ENCODE measurements around the gene ASRGL1. TPM values are rescaled to one million over a fixed set of nuclear protein-coding genes. Genes with fewer than 3 reads are reported as not detected.

Gene ASRGL1
- total RNA-seq, 1 experiment from 2014 or later, result 31.1 TPM

DNA sequence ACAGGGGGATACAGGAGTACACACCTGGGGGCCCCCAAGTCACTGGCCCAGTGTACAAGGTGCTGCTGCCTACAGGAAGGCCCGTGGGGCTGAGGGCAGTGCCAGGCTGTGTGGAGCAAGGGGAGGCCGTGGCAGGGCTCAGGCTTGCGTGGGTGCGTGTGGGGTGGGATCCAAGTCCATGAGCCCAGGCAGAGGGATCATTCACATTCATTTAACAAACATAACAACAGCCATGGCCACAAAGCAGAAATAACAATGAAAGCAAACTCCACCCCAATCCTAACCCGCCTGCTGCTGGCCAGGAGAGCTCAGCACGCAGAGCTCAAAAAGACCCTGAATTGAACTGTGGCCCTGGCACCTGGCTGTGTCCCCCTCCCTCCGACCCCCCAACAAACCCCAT is 64.6 kb downstream of the ASRGL1 start:
- Histone ChIP-seq H3K4me2 (ENCODE audit: insufficient read depth, insufficient read length, low read length) (no peak overlapping the region), H3K27me3 (ENCODE audit: insufficient read depth, low read length) (no peaks in the 10 kb centered on the region), H2AK5ac (ENCODE audit: insufficient read length, low read length) (no peak overlapping the region), H4K5ac (ENCODE audit: insufficient read length, low read depth, low read length) (no peak overlapping the region), H2BK20ac (ENCODE audit: low read depth, low read length, poor library complexity, severe bottlenecking) (no peak overlapping the region), H3T11ph (ENCODE audit: low read length) (no peak overlapping the region), H3K23ac (ENCODE audit: insufficient read length, low read depth, low read length) (no peak overlapping the region), H3K23me2 (ENCODE audit: insufficient read length, low read depth, low read length, poor library complexity, severe bottlenecking) (no peaks in the 10 kb centered on the region), H3K4ac (ENCODE audit: low read depth, low read length) (no peak overlapping the region), H2BK12ac (ENCODE audit: insufficient read length, low read depth, low read length) (no peak overlapping the region), H4K20me1 (ENCODE audit: control insufficient read depth, insufficient read depth, insufficient read length) (no peaks in the 10 kb centered on the region), H3K79me1 (ENCODE audit: insufficient read depth, low read depth, low read length, poor library complexity, severe bottlenecking) (no peaks in the 10 kb centered on the region), H3K9me3 (ENCODE audit: control insufficient read depth, low read depth, low read length) (no peaks in the 10 kb centered on the region), H3K14ac (ENCODE audit: insufficient read depth, low read length) (no peak overlapping the region), H3K27ac (ENCODE audit: insufficient read length, low read depth, low read length) (no peak overlapping the region), H2BK5ac (ENCODE audit: insufficient read length, low read length) (no peak overlapping the region), H3K79me2 (ENCODE audit: insufficient read depth, low read length) (no peaks in the 10 kb centered on the region), H2BK15ac (ENCODE audit: low read depth, low read length) (no peak overlapping the region), H2BK120ac (ENCODE audit: low read depth, low read length, poor library complexity, severe bottlenecking) (no peak overlapping the region), H4K91ac (ENCODE audit: insufficient read length, low read depth, low read length) (no peak overlapping the region), H2AFZ (ENCODE audit: low read length) (no peak overlapping the region), H3K9ac (ENCODE audit: extremely low read depth, insufficient read length, low read length) (no peak overlapping the region), H3K4me1 (ENCODE audit: insufficient read depth, low read length) (no peaks in the 10 kb centered on the region), H3K18ac (ENCODE audit: insufficient read length, low read depth, low read length) (peak overlapping the region; percentile 7), H3K56ac (ENCODE audit: insufficient read length, low read depth, low read length) (no peak overlapping the region), H4K8ac (replicated peaks; ENCODE audit: insufficient read length, low read depth, low read length) (no peak overlapping the region)
- Mint-ChIP-seq H3K27ac (peak overlapping the region in 2 of 3 experiments; percentile 55 to 59; a peak in 1 of 7 replicates), H3K4me3 (no peak overlapping the region), H3K27me3 (ENCODE audit: low read depth) (peaks cover 4% of the 10 kb centered on the region), H3K9me3 (no peaks in the 10 kb centered on the region), H3K4me1 (peaks cover 19 to 42% of the 10 kb centered on the region in 2 experiments), H3K36me3 (ENCODE audit: insufficient read depth in 1 of 3, low read depth in 3 of 3) (no peaks in the 10 kb centered on the region; a peak in 1 of 7 replicates)
- no peak for DNase-seq
- no CpG with 5 or more reads among the region's 7 CpGs for WGBS (ENCODE audit: extremely low coverage, insufficient read length, low lambda C conversion rate)
- TF ChIP-seq CTCF (conservative IDR thresholded peaks at IDR 0.05), result no peak
